ENCODE measurements around the gene EXOC7.

DNA sequence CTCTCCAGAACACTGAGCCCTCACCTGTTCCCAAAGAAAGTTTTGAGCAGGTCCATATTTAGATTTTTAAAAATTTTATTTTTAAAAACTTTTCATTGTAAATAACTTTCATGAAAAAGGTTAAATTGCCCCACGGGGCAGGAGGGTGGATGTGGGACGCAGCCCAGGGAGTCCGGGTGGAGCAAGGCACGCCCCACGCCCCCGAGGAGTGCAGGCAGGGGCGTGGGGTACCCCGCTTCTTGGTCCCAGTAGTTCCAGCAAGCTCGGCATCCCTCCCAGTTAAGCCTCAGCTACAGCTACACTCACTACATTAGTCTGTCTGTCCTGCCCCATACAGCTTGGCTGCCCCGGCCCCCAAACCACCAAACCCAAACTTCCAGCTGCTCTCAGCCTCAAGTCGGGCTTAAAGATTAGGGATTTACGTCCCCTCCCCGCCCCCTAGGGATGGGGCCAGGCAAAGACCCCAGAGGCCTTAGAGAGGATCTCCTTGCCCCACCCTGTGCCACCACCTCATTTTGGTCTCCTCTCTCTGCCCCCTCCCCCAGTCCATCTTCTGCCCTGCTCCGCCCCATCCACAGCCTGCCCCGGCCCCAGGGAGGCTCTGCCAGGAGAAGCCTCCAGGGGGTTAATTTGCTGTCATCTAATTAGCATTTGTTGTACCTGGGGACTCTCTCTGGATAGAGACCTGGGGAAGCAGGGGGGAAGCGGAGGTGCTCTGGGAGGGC lies 32.9 kb upstream of the EXOC7 start:
- TF ChIP-seq POLR2A (IDR thresholded peaks at IDR 0.05) = no peak
- TF ChIP-seq, protein P1, sequence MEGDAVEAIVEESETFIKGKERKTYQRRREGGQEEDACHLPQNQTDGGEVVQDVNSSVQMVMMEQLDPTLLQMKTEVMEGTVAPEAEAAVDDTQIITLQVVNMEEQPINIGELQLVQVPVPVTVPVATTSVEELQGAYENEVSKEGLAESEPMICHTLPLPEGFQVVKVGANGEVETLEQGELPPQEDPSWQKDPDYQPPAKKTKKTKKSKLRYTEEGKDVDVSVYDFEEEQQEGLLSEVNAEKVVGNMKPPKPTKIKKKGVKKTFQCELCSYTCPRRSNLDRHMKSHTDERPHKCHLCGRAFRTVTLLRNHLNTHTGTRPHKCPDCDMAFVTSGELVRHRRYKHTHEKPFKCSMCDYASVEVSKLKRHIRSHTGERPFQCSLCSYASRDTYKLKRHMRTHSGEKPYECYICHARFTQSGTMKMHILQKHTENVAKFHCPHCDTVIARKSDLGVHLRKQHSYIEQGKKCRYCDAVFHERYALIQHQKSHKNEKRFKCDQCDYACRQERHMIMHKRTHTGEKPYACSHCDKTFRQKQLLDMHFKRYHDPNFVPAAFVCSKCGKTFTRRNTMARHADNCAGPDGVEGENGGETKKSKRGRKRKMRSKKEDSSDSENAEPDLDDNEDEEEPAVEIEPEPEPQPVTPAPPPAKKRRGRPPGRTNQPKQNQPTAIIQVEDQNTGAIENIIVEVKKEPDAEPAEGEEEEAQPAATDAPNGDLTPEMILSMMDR (IDR thresholded peaks at IDR 0.05) = no peak
- TF ChIP-seq POLR2AphosphoS5 (IDR thresholded peaks at IDR 0.05) = no peak

All from prostate gland (tissue), 2 donors.